Measurements from ENCODE around the gene SCT. TPM values are rescaled to one million over a fixed set of nuclear protein-coding genes. Genes with fewer than 3 reads are reported as not detected.

Gene SCT
- total and polyA plus RNA-seq, 4 donors, result not detected

DNA sequence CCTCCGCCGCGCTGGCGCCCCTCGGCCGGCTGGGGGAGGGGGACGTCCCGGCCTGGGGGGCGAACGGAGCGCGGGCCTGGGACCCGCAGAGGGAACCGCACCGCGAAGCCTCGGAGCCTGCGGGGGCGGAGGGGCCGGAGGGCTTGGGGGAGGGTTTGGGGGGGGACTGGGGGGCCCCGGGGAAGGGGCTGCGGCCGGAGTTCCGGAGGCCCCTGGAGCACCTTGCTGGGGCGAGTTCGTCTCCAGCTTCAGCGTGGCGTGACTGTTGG is 261 bp upstream of the SCT start:
- Histone ChIP-seq H3K27ac (ENCODE audit: low read depth in 1 of 2, low read length in 1 of 2) (no peak overlapping the region), H3K9me3 (ENCODE audit: control insufficient read depth in 4 of 4, insufficient read depth in 3 of 4, low read length in 3 of 4) (no peaks in the 10 kb centered on the region), H3K9ac (ENCODE audit: insufficient read depth in 1 of 2, low read length in 2 of 2) (no peak overlapping the region), H3K27me3 (ENCODE audit: control insufficient read depth in 3 of 3, insufficient read depth in 3 of 3, low read length in 2 of 3) (peaks cover 0 to 18% (median 11%) of the 10 kb centered on the region in 3 donors), H3K4me3 (no peak overlapping the region), H3K4me1 (ENCODE audit: control insufficient read depth in 5 of 5, insufficient read depth in 5 of 5, low read length in 5 of 5) (peaks cover 0 to 4% (median 0%) of the 10 kb centered on the region in 5 donors), H3K36me3 (ENCODE audit: control insufficient read depth in 4 of 4, insufficient read depth in 4 of 4, low read length in 4 of 4) (no peaks in the 10 kb centered on the region)
- WGBS, 2 donors, result 17 to 20% methylated on average over 21 to 27 of the region's 28 CpGs
- DNase-seq, result no peak
- no peak for ATAC-seq (ENCODE audit: insufficient read depth, low FRiP score)
- TF ChIP-seq, protein P1, sequence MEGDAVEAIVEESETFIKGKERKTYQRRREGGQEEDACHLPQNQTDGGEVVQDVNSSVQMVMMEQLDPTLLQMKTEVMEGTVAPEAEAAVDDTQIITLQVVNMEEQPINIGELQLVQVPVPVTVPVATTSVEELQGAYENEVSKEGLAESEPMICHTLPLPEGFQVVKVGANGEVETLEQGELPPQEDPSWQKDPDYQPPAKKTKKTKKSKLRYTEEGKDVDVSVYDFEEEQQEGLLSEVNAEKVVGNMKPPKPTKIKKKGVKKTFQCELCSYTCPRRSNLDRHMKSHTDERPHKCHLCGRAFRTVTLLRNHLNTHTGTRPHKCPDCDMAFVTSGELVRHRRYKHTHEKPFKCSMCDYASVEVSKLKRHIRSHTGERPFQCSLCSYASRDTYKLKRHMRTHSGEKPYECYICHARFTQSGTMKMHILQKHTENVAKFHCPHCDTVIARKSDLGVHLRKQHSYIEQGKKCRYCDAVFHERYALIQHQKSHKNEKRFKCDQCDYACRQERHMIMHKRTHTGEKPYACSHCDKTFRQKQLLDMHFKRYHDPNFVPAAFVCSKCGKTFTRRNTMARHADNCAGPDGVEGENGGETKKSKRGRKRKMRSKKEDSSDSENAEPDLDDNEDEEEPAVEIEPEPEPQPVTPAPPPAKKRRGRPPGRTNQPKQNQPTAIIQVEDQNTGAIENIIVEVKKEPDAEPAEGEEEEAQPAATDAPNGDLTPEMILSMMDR (IDR thresholded peaks at IDR 0.05; ENCODE audit: control extremely low read depth, extremely low read depth), result no peak

DNA sequence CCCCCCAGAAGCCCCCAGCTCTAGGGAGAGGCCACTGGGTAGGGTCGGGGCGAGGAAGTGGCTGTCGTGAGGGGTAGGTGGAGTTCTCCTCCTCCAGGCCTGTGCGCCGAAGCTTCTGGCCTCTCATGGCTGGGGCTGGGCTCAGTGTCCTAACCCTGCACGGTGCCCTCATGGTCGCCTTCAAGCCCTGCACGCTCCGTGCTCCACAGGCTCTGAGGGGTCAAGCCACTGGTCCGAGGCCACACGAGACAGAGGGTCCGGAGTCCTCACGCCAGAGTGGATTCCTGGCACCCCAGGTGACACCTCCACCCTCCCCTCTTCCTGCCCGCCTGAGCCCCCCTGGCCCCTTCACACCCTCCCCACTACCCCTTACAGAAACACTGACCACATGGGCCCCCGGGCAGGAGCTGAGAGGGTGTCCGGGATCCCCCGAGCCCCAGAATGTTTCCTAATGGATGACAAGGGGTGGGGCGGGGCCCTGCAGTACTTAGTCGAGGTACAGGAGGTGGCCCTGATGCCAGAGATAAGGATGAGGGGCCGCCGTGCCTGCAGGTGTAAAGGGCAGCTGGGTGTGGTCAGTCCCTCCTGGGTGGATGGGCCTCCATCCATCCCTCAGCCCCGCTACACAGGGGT is 1.2 kb downstream of the SCT start:
- no peak for DNase-seq
- WGBS, 2 donors, result 80 to 85% methylated on average over 22 of the region's 22 CpGs
- Histone ChIP-seq H3K27me3 (ENCODE audit: control insufficient read depth in 3 of 3, insufficient read depth in 3 of 3, low read length in 2 of 3) (peaks cover 0 to 18% (median 11%) of the 10 kb centered on the region in 3 donors), H3K9me3 (ENCODE audit: control insufficient read depth in 4 of 4, insufficient read depth in 3 of 4, low read length in 3 of 4) (no peaks in the 10 kb centered on the region), H3K4me3 (no peak overlapping the region), H3K9ac (ENCODE audit: insufficient read depth in 1 of 2, low read length in 2 of 2) (no peak overlapping the region), H3K4me1 (ENCODE audit: control insufficient read depth in 5 of 5, insufficient read depth in 5 of 5, low read length in 5 of 5) (peaks cover 0 to 4% (median 0%) of the 10 kb centered on the region in 5 donors), H3K27ac (ENCODE audit: low read depth in 1 of 2, low read length in 1 of 2) (no peak overlapping the region), H3K36me3 (ENCODE audit: control insufficient read depth in 4 of 4, insufficient read depth in 4 of 4, low read length in 4 of 4) (no peaks in the 10 kb centered on the region)
- TF ChIP-seq, protein P1 (IDR thresholded peaks at IDR 0.05; ENCODE audit: control extremely low read depth, extremely low read depth), result no peak
- no peak for ATAC-seq (ENCODE audit: insufficient read depth, low FRiP score)

DNA sequence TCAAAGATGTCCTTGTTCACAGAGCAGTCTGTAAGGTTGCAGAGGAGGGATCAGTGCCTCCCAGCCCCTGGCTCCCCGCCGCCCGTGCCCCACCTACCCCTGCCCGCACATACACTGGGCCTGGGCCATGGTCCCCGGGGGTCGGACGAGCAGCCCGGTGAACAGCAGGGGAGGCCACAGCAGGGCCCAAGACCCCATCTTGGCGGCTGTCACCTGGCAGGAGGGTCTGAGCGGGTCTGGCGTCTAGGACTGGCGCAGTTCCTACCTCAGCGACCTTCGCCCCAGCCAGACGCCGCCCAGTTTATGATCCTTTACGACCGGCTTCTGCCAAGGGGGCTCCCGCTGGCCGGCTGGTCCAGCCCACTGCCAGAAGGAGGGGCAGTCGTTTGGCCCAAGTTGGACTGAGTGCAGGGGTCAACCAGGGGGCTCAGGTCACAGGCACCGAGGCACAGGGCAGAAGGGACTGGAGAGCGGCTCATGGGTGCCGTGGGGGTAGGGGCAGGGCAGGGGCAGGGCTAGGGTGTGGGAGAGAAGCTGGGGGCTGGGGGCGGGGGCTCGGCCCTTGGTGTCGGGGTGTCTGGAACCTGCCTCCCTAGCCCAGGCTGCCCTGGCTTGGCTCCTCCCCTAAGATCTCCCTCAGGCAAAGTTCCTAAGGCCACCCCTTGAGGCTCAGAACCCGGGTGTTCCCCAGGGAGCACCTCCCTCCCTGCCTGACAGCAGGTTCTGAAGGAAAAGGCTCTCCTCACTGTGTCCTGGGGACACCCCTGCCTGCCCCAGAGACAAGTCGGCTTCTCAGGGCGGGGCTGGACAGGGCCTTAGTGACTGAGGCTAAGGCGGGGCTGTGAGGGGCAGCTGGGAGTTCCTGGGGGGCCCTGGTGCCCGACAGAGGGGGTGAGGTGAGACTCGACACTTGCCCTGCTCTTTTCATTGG is 2.0 kb downstream of the SCT start, which contains the start of gene CDHR5:
Gene CDHR5, minus strand, starts transcription at position 251 of the 931 bp plus-strand sequence. Its CDS starts 53 bp downstream, at position 198.
- TF ChIP-seq, protein P1 (IDR thresholded peaks at IDR 0.05; ENCODE audit: control extremely low read depth, extremely low read depth), result no peak
- Histone ChIP-seq H3K27ac (ENCODE audit: low read depth in 1 of 2, low read length in 1 of 2) (no peak within 1 kb of the TSS), H3K4me1 (ENCODE audit: control insufficient read depth in 5 of 5, insufficient read depth in 5 of 5, low read length in 5 of 5) (peaks cover 0 to 4% (median 0%) of the 10 kb centered on the region in 5 donors), H3K4me3 (no peak within 1 kb of the TSS), H3K27me3 (ENCODE audit: control insufficient read depth in 3 of 3, insufficient read depth in 3 of 3, low read length in 2 of 3) (peaks cover 0 to 18% (median 11%) of the 10 kb centered on the region in 3 donors), H3K9me3 (ENCODE audit: control insufficient read depth in 4 of 4, insufficient read depth in 3 of 4, low read length in 3 of 4) (no peaks in the 10 kb centered on the region), H3K9ac (ENCODE audit: insufficient read depth in 1 of 2, low read length in 2 of 2) (no peak within 1 kb of the TSS), H3K36me3 (ENCODE audit: control insufficient read depth in 4 of 4, insufficient read depth in 4 of 4, low read length in 4 of 4) (no peaks in the 10 kb centered on the region)
- ATAC-seq (ENCODE audit: insufficient read depth, low FRiP score), result no peak
- 83 to 92% methylated on average over 33 of the region's 33 CpGs for WGBS, 2 donors
- DNase-seq, result no peak
